Measurements from ENCODE around the gene DOCK1.

The DOCK1 gene

GRCh38 chr10:127129104-127129503 lies 223.9 kb downstream of the DOCK1 start:
- in situ Hi-C loops (cut with HindIII; ENCODE audit: low sequenced_read_pairs): no loop called here

- in situ Hi-C loops (cut with HindIII; ENCODE audit: low sequenced_read_pairs): no loop called here
These were observed 227.2 kb downstream of the DOCK1 start for GRCh38 chr10:127132451-127132850.

GRCh38 chr10:127133225-127133624 lies 228.0 kb downstream of the DOCK1 start:
- in situ Hi-C loops (cut with HindIII; ENCODE audit: low sequenced_read_pairs): no loop called here

- in situ Hi-C loops (cut with HindIII; ENCODE audit: low sequenced_read_pairs): no loop called here
These were observed 228.7 kb downstream of the DOCK1 start for GRCh38 chr10:127133672-127134500.

GRCh38 chr10:127135844-127136577 lies 230.8 kb downstream of the DOCK1 start:
- in situ Hi-C loops (cut with HindIII; ENCODE audit: low sequenced_read_pairs): no loop called here

GRCh38 chr10:127137391-127137790 lies 232.2 kb downstream of the DOCK1 start:
- in situ Hi-C loops (cut with HindIII; ENCODE audit: low sequenced_read_pairs): no loop called here

- in situ Hi-C loops (cut with HindIII; ENCODE audit: low sequenced_read_pairs): no loop called here
These were observed 236.9 kb downstream of the DOCK1 start for GRCh38 chr10:127142136-127142535.

- in situ Hi-C loops (cut with HindIII; ENCODE audit: low sequenced_read_pairs): no loop called here
These were observed 237.6 kb downstream of the DOCK1 start for GRCh38 chr10:127142856-127143255.

- in situ Hi-C loops (cut with HindIII; ENCODE audit: low sequenced_read_pairs): no loop called here
These were observed 239.9 kb downstream of the DOCK1 start for GRCh38 chr10:127145173-127145572.

GRCh38 chr10:127146661-127147060 lies 241.4 kb downstream of the DOCK1 start:
- in situ Hi-C loops (cut with HindIII; ENCODE audit: low sequenced_read_pairs): no loop called here

GRCh38 chr10:127148066-127148932 lies 243.1 kb downstream of the DOCK1 start:
- in situ Hi-C loops (cut with HindIII; ENCODE audit: low sequenced_read_pairs): no loop called here

- in situ Hi-C loops (cut with HindIII; ENCODE audit: low sequenced_read_pairs): no loop called here
These were observed 243.6 kb downstream of the DOCK1 start for GRCh38 chr10:127148933-127149220.

- in situ Hi-C loops (cut with HindIII; ENCODE audit: low sequenced_read_pairs): no loop called here
These were observed 244.4 kb downstream of the DOCK1 start for GRCh38 chr10:127149501-127150081.

- in situ Hi-C loops (cut with HindIII; ENCODE audit: low sequenced_read_pairs): no loop called here
These were observed 244.9 kb downstream of the DOCK1 start for GRCh38 chr10:127150136-127150535.

GRCh38 chr10:127151541-127151940 lies 246.3 kb downstream of the DOCK1 start:
- in situ Hi-C loops (cut with HindIII; ENCODE audit: low sequenced_read_pairs): no loop called here

GRCh38 chr10:127151981-127152699 lies 246.9 kb downstream of the DOCK1 start:
- in situ Hi-C loops (cut with HindIII; ENCODE audit: low sequenced_read_pairs): no loop called here

- in situ Hi-C loops (cut with HindIII; ENCODE audit: low sequenced_read_pairs): no loop called here
These were observed 248.0 kb downstream of the DOCK1 start for GRCh38 chr10:127153181-127153580.

GRCh38 chr10:127154831-127155620 lies 249.8 kb downstream of the DOCK1 start:
- in situ Hi-C loops (cut with HindIII; ENCODE audit: low sequenced_read_pairs): no loop called here

- in situ Hi-C loops (cut with HindIII; ENCODE audit: low sequenced_read_pairs): no loop called here
These were observed 251.9 kb downstream of the DOCK1 start for GRCh38 chr10:127157089-127157488.
